DMS153 (cell line): ENCODE data around the gene SLC18B1.
A peak's percentile ranks its signal among the peaks of the same experiment; 100 is the strongest.

Experiments used
- DNase-seq: peaks from one replicate; lab custom pipeline; 2025; lab: John Stamatoyannopoulos, UW

The SLC18B1 gene

DNA sequence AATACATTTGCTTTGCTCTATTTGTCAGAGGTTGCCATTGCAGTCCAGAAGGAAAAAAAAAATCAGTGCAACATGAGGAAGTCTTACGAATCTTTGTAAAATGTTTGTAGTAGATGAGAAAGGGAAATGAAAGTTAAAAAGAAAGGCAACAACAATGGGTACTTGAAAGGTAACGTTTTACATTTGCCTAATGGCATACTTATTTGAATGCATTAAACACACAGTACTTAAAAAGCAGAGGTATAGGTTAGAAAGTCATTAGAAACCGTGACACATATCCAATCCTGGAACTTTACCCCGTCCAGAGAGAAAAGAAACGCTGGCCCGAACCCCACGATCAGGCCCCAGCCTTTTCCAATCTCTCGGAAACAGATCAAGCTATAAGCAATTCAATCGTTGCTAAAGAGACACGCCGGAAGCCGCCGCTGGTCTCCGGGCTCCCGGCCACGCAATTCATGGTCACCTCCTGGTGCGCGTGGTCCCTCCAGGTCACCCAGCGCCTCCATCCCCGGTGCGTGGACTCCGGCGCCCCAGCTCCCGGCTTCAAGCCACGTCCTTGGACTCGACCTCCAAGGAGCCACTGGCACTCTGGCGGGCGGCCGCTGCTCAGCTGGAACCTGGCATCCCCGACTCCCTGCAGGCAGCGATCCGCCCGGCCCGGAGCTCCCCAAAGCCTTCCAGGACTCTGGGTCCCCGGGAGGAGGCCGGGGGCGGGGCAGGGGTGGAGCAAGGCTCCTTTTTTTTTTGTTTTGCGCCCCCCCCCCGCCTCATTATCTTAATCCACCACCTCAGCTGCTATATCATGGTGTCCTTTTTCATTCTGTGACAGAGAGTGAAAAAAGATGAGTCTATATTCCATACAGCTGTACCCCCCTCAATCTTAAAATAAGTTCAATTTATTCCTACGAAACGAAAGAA lies at the start of gene SLC18B1:
TSS of gene SLC18B1 (minus strand) at position 687 of the 918 bp plus-strand sequence. CDS start at position 506, 181 bp downstream.
- peak; percentile 41 for DNase-seq

DNA sequence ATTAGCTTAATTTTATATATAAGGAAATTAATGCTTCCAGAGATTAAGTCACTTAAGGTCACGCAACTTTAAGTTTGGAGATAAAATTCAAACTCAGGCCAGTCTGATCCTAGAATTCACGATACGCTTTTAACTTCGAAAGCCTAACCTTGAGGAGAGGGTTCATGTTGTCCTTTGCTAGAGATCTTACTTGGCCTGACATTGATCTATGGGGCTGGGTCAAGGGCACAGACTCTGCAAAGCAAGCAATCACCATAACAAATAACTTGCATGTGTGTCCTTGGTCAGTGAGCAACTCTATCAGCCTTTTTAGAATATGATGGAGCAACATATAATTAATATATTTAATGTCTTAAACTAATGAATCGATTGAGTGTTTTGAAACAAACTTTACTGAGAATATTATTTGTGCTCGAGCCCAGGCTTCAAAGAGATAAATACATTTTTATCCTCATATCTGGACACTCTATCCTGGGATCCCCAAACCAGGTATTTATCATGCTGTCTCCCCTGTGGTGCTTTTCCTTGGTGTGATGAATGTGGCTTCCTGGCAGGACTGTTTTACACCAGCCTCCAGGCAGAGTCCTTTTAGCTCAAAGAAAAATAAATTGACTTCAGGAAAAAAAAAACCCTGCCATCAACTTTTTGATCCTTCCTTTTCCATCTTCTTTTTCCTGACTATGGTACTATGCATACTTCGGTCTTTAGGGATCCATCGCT lies 45.0 kb upstream of the SLC18B1 start:
- no peak for DNase-seq

GRCh38 chr6:132841966-132842365 lies 43.5 kb upstream of the SLC18B1 start:
- no peak for DNase-seq

GRCh38 chr6:132832891-132833290 lies 34.5 kb upstream of the SLC18B1 start:
- DNase-seq, result no peak

DNA sequence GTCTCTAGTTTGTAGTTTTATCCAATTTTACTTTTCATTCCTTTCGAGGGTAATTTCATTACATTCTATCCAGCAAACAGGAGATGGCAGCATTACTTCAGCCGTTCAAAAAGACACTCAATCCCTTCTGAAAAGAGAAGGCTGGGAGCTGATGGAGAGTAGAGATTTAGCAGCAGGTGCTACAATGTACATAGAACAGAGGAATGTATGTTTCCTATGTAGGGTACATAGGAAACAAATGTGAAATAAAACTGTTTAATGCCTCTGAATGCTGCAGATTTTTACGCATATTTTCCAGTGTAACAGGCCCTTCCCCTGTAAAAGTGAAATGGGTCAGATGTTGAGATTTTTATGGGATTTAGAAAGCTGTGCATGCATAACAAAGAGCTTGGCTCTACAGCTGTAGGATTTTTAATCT lies 31.9 kb upstream of the SLC18B1 start:
- peak; percentile 47 for DNase-seq

DNA sequence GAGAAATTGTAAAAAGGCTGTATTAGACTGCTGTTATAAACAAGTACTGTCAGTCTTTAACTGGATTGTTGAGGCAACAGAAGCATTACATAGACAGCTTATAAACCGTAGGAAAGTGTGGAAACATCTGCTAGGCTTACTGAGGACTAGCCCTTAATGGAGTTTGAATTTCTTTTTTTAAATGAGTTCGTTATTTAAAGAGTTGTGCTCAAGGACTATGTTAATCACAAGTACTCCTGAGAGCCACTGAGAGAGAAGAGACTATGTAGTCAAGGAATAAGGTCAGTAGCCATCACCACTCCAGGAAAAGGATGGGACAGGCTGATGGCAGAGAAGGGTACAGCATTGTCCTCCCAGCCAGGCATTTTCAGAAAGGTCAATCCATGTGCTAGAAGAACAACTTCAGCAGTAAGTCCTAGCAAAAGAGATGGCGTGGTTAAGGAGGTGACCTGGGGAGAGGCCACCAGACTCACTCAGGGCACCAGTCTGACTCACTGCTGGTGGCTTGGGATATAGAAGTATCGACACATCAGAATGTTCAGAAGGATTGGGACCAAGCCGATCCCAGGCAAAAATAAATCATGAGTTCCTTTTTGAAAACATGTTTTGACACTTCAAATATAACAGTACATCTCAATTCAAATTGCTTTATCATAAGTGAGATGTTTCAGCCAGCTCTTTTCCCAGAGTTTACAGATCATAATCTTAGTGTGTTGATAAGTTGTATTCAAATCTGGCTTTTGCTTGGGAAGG lies 22.4 kb upstream of the SLC18B1 start:
- DNase-seq, result no peak

DNA sequence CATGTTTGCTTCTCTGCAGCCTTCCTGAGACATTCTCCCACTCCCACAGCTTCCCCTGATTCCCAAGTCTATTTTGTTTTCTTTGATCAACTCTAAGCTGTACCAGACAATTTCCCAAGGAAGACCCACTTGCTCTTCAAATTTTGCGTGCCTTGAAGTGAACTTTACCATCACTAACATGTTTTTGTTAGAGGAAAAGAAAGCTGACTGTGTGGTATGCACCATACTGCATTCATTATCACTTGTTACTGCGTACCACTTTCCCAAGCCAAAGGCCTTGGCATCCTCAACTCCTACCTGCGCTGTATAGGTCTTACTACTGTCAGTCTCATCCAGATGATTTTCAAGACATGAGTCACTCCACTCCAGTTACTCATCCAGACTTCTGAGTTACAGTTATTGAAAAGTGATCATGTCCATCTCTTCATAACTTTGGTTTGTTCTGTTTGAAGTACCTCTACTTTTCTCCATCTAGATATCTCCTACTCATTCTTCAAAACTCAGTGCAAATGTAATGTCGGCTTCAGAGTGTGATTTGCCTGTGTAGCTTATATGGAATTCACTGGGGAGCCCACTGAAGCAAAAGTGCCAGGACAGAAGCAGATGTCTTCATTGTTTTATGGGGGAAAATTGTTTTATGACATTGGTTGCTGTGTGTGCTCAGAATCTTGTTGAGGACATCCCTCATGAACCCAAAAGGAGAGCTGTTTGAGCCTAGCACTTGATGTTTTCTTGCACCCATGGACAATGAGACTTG lies 21.1 kb upstream of the SLC18B1 start:
- DNase-seq, result no peak

- DNase-seq, result no peak
Observed at GRCh38 chr6:132818404-132819359, 20.2 kb upstream of the SLC18B1 start.

DNA sequence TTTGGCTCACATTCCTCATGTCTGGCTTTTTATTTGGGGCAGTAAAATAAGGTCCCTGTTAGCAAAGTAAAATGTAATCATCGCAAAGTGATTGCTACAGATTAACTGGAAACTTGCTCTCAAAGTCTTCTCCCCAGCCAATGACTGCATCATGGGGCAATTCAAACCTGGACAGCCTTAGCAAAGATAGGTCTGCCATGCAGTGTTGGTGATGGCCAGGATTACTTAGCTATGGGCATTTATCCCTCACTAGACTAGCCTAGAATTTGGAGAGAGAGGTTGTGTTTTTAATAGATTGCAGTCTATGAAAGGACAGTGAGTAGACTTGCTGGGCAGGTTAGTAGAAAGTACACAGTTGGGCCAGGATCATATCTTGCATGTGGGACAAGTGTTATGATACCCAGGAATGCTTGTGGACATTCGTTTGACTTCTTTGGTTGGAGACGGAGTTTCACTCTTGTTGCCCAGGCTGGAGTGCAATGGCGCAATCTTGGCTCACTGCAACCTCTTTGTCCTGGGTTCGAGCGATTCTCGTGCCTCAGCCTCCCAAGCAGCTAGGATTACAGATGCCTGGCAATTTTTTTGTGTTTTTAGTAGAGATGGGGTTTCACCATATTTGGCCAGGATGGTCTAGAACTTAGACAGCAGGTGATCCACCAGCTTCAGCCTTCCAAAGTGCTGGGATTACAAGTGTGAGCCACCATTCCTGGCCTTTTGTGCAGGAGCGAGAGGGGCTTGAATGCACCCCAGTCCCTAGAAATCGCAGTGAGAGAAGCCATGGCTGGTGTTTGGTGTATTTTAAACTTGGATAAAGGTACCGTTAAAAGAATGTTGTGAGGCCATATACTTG lies 19.3 kb upstream of the SLC18B1 start:
- DNase-seq, result no peak

GRCh38 chr6:132816660-132817059 lies 18.2 kb upstream of the SLC18B1 start:
- DNase-seq, result no peak

DNA sequence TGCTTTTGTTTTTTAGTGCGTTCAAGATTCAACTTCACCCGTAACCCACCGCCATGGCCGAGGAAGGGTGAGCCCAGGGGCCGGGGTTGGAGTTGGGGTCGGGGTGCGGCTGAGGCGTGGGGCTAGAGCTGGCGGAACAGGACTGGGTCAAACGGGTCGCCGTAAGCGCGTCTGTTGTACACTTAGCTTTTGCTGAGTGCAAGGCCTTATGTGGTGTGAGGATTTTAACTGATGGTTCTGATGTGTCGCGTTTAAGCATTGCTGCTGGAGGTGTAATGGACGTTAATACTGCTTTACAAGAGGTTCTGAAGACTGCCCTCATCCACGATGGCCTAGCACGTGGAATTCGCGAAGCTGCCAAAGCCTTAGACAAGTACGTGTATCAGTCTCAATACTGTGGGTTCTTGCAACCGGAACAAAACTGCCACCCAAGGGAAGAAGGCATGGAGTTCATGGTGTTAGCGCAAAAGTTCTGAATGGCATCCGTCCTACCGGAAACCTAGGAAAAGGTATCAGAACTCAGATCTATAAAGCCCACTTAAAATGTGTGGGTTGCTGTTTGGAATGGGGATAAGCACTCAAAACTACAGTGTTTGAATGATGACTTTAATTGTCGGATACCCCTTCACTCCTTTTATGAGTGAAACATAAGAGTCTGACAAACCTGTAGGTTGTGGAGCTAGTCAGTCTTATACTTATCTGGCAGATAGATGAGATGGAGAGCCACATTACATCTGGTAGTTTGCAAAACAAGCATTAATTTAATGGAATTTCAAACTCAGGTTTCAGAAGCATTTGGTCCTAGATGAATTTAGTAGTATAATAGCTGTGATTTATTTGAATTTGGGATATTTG lies 16.5 kb upstream of the SLC18B1 start:
- no peak for DNase-seq

DNA sequence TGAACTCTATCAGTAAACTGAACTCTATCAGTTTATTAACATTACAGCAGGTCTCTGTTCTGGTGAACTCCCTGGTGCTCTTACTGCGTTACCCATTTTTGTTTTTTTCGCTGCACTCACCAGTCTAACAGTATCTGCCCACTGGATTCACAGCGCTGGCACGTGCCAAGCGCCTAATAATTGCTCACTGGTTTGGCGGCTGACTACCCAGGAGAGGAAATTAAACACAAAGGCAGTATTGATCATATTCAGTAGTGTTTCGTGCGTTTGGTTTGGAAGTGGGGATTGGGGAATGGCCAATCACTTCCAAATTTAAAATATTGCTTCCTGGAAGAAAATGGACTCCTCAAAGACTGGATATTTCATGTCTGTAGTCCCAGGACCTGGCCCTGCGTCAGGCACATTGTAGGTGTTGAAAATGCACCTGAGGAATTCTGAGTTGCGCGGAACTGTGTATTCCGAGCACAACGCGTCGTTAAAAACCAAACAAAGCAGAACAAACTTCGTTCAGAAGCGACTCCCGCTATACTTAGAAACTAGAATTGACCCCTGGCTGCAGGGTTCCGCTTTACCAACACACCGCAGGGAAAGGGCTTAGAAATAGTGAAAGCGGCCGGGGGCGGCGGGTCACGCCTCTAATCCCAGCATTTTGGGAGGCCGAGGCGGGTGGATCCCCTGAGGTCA lies 14.9 kb upstream of the SLC18B1 start:
- peak; percentile 25 for DNase-seq

DNA sequence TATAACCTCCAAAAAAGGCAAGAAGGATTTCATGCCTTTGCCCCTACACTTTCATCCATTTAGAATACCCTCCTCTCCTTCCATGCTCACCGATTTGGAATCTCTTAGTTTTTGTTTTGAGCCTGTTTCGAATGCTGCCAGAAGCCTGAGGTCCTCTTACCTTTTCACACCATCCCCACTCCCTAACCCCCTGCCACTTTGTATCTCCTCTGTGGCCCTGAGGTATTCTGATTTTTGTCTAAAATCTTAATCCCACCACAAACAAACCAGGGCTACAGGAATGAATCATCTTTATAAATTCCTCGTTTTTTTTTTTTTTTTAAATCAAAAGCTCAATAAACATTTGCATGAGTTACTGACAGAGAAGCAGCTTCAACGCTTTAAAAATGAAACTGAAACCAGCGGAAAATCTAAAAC lies 14.3 kb upstream of the SLC18B1 start:
- no peak for DNase-seq

DNA sequence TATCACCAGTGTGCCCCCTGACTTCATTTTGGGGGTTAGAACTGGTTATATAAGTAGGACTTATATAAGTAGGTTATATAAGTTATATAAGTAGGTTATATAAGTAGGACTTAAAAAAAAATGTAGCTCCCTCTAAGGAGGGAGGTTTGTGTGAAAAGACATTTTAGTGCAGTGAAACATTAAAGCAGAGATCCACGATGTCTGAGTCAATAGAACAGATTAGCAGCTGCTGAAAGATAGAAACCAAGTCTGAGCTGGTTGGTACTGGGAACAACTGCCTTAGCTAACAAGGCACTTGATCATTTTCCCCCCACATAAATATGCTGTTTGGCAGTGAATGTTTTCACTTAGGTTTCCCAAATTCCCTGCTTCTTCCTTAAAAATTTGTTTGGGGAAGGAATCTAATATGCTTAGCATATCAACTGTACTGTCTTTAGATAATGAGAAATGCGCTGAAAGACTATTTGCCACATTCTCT lies 13.9 kb upstream of the SLC18B1 start:
- DNase-seq, result no peak

- no peak for DNase-seq
Observed at GRCh38 chr6:132811276-132811675, 12.8 kb upstream of the SLC18B1 start.

GRCh38 chr6:132805548-132805947 lies 7.1 kb upstream of the SLC18B1 start:
- no peak for DNase-seq

DNA sequence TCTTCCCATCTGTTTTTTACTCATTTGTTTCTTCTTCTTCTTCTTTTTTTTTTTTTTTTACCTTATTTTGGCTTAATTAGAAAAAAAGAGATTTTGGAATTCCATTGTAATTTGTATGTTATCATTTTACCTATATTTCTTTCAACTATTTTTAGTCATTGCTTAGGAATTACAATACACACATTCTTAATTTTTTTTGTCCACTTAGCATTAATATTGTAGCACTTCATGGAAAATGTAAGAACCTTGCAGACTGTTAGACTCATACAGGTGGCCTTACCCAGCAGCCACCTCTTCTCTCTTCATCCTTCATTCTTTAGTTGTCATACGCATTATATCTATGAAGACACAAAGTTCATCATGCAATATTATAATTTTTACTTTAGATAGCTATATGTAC lies 5.8 kb upstream of the SLC18B1 start:
- DNase-seq, result no peak

DNA sequence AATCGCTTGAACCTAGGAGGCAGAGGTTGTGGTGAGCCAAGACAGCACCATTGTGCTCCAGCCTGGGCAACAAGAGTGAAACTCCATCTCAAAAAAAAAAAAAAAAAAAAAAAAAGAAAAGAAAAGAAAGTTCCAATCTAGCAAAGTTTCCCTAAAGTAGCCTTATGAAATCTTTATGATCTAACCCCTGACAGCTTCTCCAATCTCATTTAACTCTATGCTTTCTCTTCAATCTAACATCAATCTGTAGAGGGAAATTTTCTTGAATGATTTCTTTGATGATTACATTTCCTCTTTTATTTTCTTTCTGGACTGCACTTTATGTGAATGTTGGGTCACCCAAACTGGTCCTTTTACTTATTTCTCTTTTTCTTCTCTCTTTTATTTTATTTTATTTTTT lies 2.2 kb upstream of the SLC18B1 start:
- no peak for DNase-seq
